HEK293 (cell line): ENCODE data around the gene LUZP2.

Experiments used
- CTCF ChIA-PET: fragments of 350-600 bp; formaldehyde crosslinking; extraction: SDS; loops from one replicate; lab custom pipeline; 2021; ENCODE audit warnings: antibody characterized with exemption; lab: Yijun Ruan, JAX
- POLR2A ChIA-PET: fragments of 300-600 bp; formaldehyde crosslinking; extraction: SDS; loops from one replicate; lab custom pipeline; 2020; ENCODE audit warnings: antibody characterized with exemption, inconsistent platforms; lab: Yijun Ruan, JAX
- H3K27ac ChIP-seq: fragments of 200-500 bp; sonication (Bioruptor generic); 2 replicates; pipeline ENCODE4 v1.5.1; 2014; ENCODE audit warnings: low read depth, low read length, control low read depth, inconsistent platforms; ENCODE audit errors: extremely low read depth
- H3K36me3 ChIP-seq, 2 experiments: fragments of 200-500 bp in 1 of 2; sonication (Bioruptor generic) in 1 of 2; 1 replicate in 1 of 2; 2 replicates in 1 of 2; pipeline ENCODE4 v1.5.1; 2014 to 2017; ENCODE audit warnings: inconsistent platforms in 2 of 2, low read length in 2 of 2; ENCODE audit not compliant: control insufficient read depth in 2 of 2, insufficient read depth in 1 of 2
- H3K4me1 ChIP-seq: fragments of 200-500 bp; sonication (Bioruptor generic); 2 replicates; pipeline ENCODE4 v1.5.1; 2014; ENCODE audit warnings: mild to moderate bottlenecking, low read length, inconsistent platforms; ENCODE audit not compliant: control insufficient read depth, insufficient read depth
- H3K4me3 ChIP-seq: 2 replicates; pipeline ENCODE4 v1.5.1; 2011; ENCODE audit warnings: low read depth, mild to moderate bottlenecking, control low read depth, low read length, moderate library complexity
- H3K9me3 ChIP-seq: fragments of 200-500 bp; sonication (Bioruptor generic); 2 replicates; pipeline ENCODE4 v1.5.1; 2014; ENCODE audit warnings: low read depth, low read length, inconsistent platforms; ENCODE audit not compliant: control insufficient read depth, insufficient read depth
- FEZF1 ChIP-seq: fragments of 450-650 bp; formaldehyde crosslinking; IDR thresholded peaks from 2 replicates; pipeline ENCODE4 v1.5.1; 2016; ENCODE audit warnings: missing biosample characterization, missing genetic modification characterization
- GLI4 ChIP-seq: fragments of 450-650 bp; formaldehyde crosslinking; IDR thresholded peaks from 2 replicates; pipeline ENCODE4 v1.5.1; 2016; ENCODE audit warnings: missing biosample characterization, missing genetic modification characterization
- MEIS1 ChIP-seq: sonication (generic); formaldehyde crosslinking; IDR thresholded peaks from 2 replicates; pipeline ENCODE4 v1.8.1; 2022; ENCODE audit warnings: missing genetic modification reagents, mild to moderate bottlenecking, borderline replicate concordance
- RBAK ChIP-seq: fragments of 450-650 bp; formaldehyde crosslinking; IDR thresholded peaks from 2 replicates; pipeline ENCODE4 v1.5.1; 2016; ENCODE audit warnings: missing biosample characterization, missing genetic modification characterization
- SP3 ChIP-seq: fragments of 450-650 bp; formaldehyde crosslinking; IDR thresholded peaks from 2 replicates; pipeline ENCODE4 v1.5.1; 2016; ENCODE audit warnings: missing biosample characterization, missing genetic modification characterization
- ZFHX2 ChIP-seq: fragments of 450-650 bp; formaldehyde crosslinking; conservative IDR thresholded peaks from 2 replicates; pipeline ENCODE4 v1.5.1; 2016; ENCODE audit warnings: missing biosample characterization, missing genetic modification characterization
- ZFP3 ChIP-seq: fragments of 450-650 bp; formaldehyde crosslinking; IDR thresholded peaks from 2 replicates; pipeline ENCODE4 v1.5.1; 2016; ENCODE audit warnings: low read depth, missing biosample characterization, missing genetic modification characterization
- ZNF146 ChIP-seq: fragments of 450-650 bp; formaldehyde crosslinking; IDR thresholded peaks from 2 replicates; pipeline ENCODE4 v1.5.1; 2016; ENCODE audit warnings: missing biosample characterization, missing genetic modification characterization
- ZNF19 ChIP-seq: fragments of 450-650 bp; formaldehyde crosslinking; IDR thresholded peaks from 2 replicates; pipeline ENCODE4; 2016; ENCODE audit warnings: missing biosample characterization, missing genetic modification characterization, low read depth
- ZNF221 ChIP-seq: fragments of 450-650 bp; formaldehyde crosslinking; IDR thresholded peaks from 2 replicates; pipeline ENCODE4 v1.5.1; 2017; ENCODE audit warnings: missing biosample characterization, missing genetic modification characterization, borderline replicate concordance
- ZNF391 ChIP-seq: fragments of 450-650 bp; formaldehyde crosslinking; IDR thresholded peaks from 2 replicates; pipeline ENCODE4 v1.5.1; 2016; ENCODE audit warnings: low read depth, missing biosample characterization, missing genetic modification characterization, borderline replicate concordance
- ZNF529 ChIP-seq: fragments of 450-650 bp; formaldehyde crosslinking; IDR thresholded peaks from 2 replicates; pipeline ENCODE4 v1.5.1; 2017; ENCODE audit warnings: missing genetic modification characterization, missing biosample characterization; ENCODE audit not compliant: insufficient replicate concordance
- ZNF558 ChIP-seq: fragments of 450-650 bp; formaldehyde crosslinking; IDR thresholded peaks from 2 replicates; pipeline ENCODE4 v1.5.1; 2016; ENCODE audit warnings: missing biosample characterization, missing genetic modification characterization
- ZNF600 ChIP-seq: fragments of 450-650 bp; formaldehyde crosslinking; IDR thresholded peaks from 2 replicates; pipeline ENCODE4 v1.5.1; 2016; ENCODE audit warnings: missing biosample characterization, missing genetic modification characterization
- ZNF624 ChIP-seq: fragments of 450-650 bp; formaldehyde crosslinking; IDR thresholded peaks from 2 replicates; pipeline ENCODE4 v1.5.1; 2017; ENCODE audit warnings: missing biosample characterization, missing genetic modification characterization
- ZNF707 ChIP-seq: fragments of 450-650 bp; formaldehyde crosslinking; IDR thresholded peaks from 2 replicates; pipeline ENCODE4 v1.5.1; 2016; ENCODE audit warnings: missing biosample characterization, missing genetic modification characterization
- ZNF768 ChIP-seq: fragments of 450-650 bp; formaldehyde crosslinking; IDR thresholded peaks from 2 replicates; pipeline ENCODE4 v1.5.1; 2018; ENCODE audit warnings: missing biosample characterization, mild to moderate bottlenecking, missing genetic modification characterization
- ZNF776 ChIP-seq: fragments of 450-650 bp; formaldehyde crosslinking; IDR thresholded peaks from 2 replicates; pipeline ENCODE4 v1.5.0; 2017; ENCODE audit warnings: missing biosample characterization, missing genetic modification characterization, borderline replicate concordance
- ZSCAN30 ChIP-seq: fragments of 450-650 bp; IDR thresholded peaks from 2 replicates; pipeline ENCODE4 v1.5.1; 2018; ENCODE audit warnings: missing biosample characterization, mild to moderate bottlenecking, missing genetic modification characterization, moderate library complexity
- TF ChIP-seq, protein P1 (sequence below): fragments of 450-650 bp; formaldehyde crosslinking; IDR thresholded peaks from 2 replicates; pipeline ENCODE4 v1.5.1; 2016; ENCODE audit warnings: missing biosample characterization, missing genetic modification characterization, low read depth
- TF ChIP-seq, protein P2 (sequence below): fragments of 450-650 bp; formaldehyde crosslinking; IDR thresholded peaks from 2 replicates; pipeline ENCODE4 v1.5.1; 2016; ENCODE audit warnings: missing biosample characterization, missing genetic modification characterization
- TF ChIP-seq, protein P3 (sequence below): fragments of 450-650 bp; formaldehyde crosslinking; IDR thresholded peaks from 2 replicates; pipeline ENCODE4 v1.5.1; 2017; ENCODE audit warnings: missing biosample characterization, mild to moderate bottlenecking, missing genetic modification characterization, moderate library complexity
- TF ChIP-seq, protein P4 (sequence below): fragments of 450-650 bp; formaldehyde crosslinking; IDR thresholded peaks from 2 replicates; pipeline ENCODE4 v1.5.1; 2016; ENCODE audit warnings: missing biosample characterization, missing genetic modification characterization
- TF ChIP-seq, protein P5 (sequence below): IDR thresholded peaks from 2 replicates; pipeline ENCODE4 v1.6.1; 2011; ENCODE audit warnings: mild to moderate bottlenecking, low read depth, low read length, borderline replicate concordance

LUZP2 gene

DNA sequence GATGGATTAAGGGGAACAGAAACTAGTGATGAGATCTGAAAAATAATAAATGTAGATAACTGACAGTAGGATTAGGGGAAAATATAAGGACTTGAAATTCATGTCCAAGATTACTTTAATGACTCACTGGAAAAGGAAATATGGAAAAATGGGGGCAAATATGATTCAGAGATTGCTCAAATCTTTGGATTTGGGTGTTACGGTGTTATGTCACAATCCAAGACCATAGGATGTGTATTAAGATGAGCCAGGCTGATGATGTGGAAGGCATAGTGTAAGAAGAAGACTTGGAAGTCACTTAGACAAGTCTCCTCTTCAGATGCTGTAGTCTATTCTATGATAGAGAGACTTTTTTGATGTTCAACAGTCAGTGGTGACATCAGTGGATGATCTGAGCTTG, 323.7 kb downstream of the LUZP2 start:
- Histone ChIP-seq H3K36me3 (no peaks in the 10 kb centered on the region), H3K9me3 (no peaks in the 10 kb centered on the region), H3K27ac (no peak overlapping the region), H3K4me1 (no peaks in the 10 kb centered on the region), H3K4me3 (no peak overlapping the region)
- TF ChIP-seq ZNF600 (no peak), FEZF1 (tag by site-specific recombination) (no peak), ZNF19 (tag by site-specific recombination) (no peak), ZNF391 (tag by site-specific recombination) (no peak), GLI4 (tag by site-specific recombination) (no peak), ZNF624 (no peak), ZFHX2 (tag by site-specific recombination) (no peak), ZNF558 (no peak), MEIS1 (CRISPR knock-in tag) (no peak)
- TF ChIP-seq, protein P1, sequence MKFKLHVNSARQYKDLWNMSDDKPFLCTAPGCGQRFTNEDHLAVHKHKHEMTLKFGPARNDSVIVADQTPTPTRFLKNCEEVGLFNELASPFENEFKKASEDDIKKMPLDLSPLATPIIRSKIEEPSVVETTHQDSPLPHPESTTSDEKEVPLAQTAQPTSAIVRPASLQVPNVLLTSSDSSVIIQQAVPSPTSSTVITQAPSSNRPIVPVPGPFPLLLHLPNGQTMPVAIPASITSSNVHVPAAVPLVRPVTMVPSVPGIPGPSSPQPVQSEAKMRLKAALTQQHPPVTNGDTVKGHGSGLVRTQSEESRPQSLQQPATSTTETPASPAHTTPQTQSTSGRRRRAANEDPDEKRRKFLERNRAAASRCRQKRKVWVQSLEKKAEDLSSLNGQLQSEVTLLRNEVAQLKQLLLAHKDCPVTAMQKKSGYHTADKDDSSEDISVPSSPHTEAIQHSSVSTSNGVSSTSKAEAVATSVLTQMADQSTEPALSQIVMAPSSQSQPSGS (tag by site-specific recombination): no peak
- TF ChIP-seq, protein P2, sequence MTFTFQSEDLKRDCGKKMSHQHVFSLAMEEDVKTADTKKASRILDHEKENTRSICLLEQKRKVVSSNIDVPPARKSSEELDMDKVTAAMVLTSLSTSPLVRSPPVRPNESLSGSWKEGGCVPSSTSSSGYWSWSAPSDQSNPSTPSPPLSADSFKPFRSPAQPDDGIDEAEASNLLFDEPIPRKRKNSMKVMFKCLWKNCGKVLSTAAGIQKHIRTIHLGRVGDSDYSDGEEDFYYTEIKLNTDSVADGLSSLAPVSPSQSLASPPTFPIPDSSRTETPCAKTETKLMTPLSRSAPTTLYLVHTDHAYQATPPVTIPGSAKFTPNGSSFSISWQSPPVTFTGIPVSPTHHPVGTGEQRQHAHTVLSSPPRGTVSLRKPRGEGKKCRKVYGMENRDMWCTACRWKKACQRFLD (tag by site-specific recombination): no peak
- TF ChIP-seq, protein P3, sequence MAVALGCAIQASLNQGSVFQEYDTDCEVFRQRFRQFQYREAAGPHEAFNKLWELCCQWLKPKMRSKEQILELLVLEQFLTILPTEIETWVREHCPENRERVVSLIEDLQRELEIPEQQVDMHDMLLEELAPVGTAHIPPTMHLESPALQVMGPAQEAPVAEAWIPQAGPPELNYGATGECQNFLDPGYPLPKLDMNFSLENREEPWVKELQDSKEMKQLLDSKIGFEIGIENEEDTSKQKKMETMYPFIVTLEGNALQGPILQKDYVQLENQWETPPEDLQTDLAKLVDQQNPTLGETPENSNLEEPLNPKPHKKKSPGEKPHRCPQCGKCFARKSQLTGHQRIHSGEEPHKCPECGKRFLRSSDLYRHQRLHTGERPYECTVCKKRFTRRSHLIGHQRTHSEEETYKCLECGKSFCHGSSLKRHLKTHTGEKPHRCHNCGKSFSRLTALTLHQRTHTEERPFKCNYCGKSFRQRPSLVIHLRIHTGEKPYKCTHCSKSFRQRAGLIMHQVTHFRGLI (tag by site-specific recombination): no peak
- TF ChIP-seq, protein P4, sequence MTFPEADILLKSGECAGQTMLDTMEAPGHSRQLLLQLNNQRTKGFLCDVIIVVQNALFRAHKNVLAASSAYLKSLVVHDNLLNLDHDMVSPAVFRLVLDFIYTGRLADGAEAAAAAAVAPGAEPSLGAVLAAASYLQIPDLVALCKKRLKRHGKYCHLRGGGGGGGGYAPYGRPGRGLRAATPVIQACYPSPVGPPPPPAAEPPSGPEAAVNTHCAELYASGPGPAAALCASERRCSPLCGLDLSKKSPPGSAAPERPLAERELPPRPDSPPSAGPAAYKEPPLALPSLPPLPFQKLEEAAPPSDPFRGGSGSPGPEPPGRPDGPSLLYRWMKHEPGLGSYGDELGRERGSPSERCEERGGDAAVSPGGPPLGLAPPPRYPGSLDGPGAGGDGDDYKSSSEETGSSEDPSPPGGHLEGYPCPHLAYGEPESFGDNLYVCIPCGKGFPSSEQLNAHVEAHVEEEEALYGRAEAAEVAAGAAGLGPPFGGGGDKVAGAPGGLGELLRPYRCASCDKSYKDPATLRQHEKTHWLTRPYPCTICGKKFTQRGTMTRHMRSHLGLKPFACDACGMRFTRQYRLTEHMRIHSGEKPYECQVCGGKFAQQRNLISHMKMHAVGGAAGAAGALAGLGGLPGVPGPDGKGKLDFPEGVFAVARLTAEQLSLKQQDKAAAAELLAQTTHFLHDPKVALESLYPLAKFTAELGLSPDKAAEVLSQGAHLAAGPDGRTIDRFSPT (tag by site-specific recombination): no peak
- CTCF ChIA-PET: no interaction called here
- POLR2A ChIA-PET: no interaction called here

DNA sequence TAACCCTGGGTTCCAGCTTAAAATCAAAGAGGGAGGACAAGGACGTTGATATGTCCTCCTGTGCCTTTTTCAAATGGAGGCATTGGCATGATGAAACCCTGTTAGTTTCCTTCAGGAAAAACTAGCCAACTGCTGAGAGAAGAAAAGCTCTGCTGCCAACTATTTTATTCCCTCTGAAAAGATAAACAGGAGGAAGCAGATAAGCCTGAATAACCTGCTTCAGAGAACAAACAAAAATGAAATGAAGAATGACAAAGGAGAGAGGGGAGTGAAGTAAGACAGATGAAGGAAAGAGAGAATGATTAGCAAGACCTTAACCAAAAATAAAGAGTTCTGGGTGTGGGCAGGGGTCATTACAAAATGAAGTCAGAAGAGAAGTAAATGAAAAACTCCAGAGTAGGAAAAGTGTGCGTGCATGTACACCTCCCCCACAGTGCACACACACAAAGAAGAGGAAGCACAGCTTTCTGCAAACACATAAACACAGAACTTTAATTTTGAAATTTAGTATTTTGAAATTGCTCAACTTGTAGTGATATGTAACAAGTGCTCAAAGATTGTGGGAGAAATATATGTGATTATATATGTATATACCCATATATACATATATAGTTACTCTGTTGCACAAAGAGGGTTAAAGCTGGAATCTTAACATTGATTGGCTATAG, 332.2 kb downstream of the LUZP2 start:
- ChIA-PET POLR2A (no interaction called here), CTCF (no interaction called here)
- no peaks in the 10 kb centered on the region for H3K9me3 ChIP-seq
- no peak overlapping the region for H3K27ac ChIP-seq
- H3K4me3 ChIP-seq: no peak overlapping the region
- H3K4me1 ChIP-seq: no peaks in the 10 kb centered on the region
- TF ChIP-seq, protein P5, sequence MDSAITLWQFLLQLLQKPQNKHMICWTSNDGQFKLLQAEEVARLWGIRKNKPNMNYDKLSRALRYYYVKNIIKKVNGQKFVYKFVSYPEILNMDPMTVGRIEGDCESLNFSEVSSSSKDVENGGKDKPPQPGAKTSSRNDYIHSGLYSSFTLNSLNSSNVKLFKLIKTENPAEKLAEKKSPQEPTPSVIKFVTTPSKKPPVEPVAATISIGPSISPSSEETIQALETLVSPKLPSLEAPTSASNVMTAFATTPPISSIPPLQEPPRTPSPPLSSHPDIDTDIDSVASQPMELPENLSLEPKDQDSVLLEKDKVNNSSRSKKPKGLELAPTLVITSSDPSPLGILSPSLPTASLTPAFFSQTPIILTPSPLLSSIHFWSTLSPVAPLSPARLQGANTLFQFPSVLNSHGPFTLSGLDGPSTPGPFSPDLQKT: no peak
- no peak for TF ChIP-seq ZNF776
- TF ChIP-seq ZFHX2 (tag by site-specific recombination): no peak
- TF ChIP-seq GLI4 (tag by site-specific recombination): no peak
- no peak for TF ChIP-seq ZNF146 (tag by site-specific recombination)
- TF ChIP-seq ZNF221 (tag by site-specific recombination): no peak
- TF ChIP-seq ZFP3: no peak
- no peak for TF ChIP-seq ZNF529 (tag by site-specific recombination)
- TF ChIP-seq RBAK: no peak
- TF ChIP-seq ZSCAN30: no peak
- TF ChIP-seq SP3: no peak
- no peak for TF ChIP-seq ZNF707 (tag by site-specific recombination)
- no peak for TF ChIP-seq ZNF768
- no peaks in the 10 kb centered on the region for H3K36me3 ChIP-seq
